Mesothelial cell of epicardium (in vitro differentiated cells): ENCODE data around the gene ZFYVE9. TPM values are rescaled to one million over a fixed set of nuclear protein-coding genes. Genes with fewer than 3 reads are reported as not detected.

Experiments used
- DNase-seq, 2 experiments: peaks; one replicate each; pipeline ENCODE4 v3.0.0; 2021; ENCODE audit warnings: low spot score in 2 of 2; ENCODE audit not compliant: unreplicated experiment in 2 of 2
- H3K27ac Mint-ChIP-seq: 2 replicates; pipeline ENCODE4 v1.8.0; 2021; ENCODE audit warnings: mixed read lengths
- H3K27me3 Mint-ChIP-seq: 2 replicates; pipeline ENCODE4 v1.8.0; 2021; ENCODE audit warnings: low read depth, mixed read lengths
- H3K36me3 Mint-ChIP-seq: 2 replicates; pipeline ENCODE4 v1.8.0; 2021; ENCODE audit warnings: mixed read lengths
- H3K4me1 Mint-ChIP-seq: 2 replicates; pipeline ENCODE4 v1.8.0; 2021; ENCODE audit warnings: mixed read lengths
- H3K4me3 Mint-ChIP-seq: 2 replicates; pipeline ENCODE4 v1.8.0; 2021; ENCODE audit warnings: mild to moderate bottlenecking, moderate library complexity, mixed read lengths
- H3K9me3 Mint-ChIP-seq: 2 replicates; pipeline ENCODE4 v1.8.0; 2021; ENCODE audit warnings: mixed read lengths
- CTCF ChIP-seq: fragments of 200-600 bp; sonication (generic); IDR thresholded peaks from one replicate; pipeline ENCODE4 v1.5.0; 2021; ENCODE audit warnings: antibody characterized with exemption; ENCODE audit not compliant: unreplicated experiment
- total RNA-seq: library from RNA; stranded (reverse); gene quantifications from 3 replicates; pipeline ENCODE4 v1.2.1, GENCODE V29; 2021

ZFYVE9 gene
- total RNA-seq, 1 donor from 2014 or later = 33.3 TPM

GRCh38 chr1:52386458-52386857 lies 244.6 kb downstream of the ZFYVE9 start:
- Mint-ChIP-seq H3K9me3 (no peaks in the 10 kb centered on the region), H3K27me3 (no peaks in the 10 kb centered on the region), H3K27ac (no peak overlapping the region), H3K36me3 (peaks cover 12% of the 10 kb centered on the region), H3K4me3 (no peak overlapping the region), H3K4me1 (no peaks in the 10 kb centered on the region)
- no peak for DNase-seq
- no peak for TF ChIP-seq CTCF

GRCh38 chr1:52393174-52393573 lies 251.3 kb downstream of the ZFYVE9 start:
- Mint-ChIP-seq H3K36me3 (peaks cover 17% of the 10 kb centered on the region), H3K27ac (no peak overlapping the region)

More at GRCh38 chr1:52393174-52393573, 251.3 kb downstream of the ZFYVE9 start:
- no peak for DNase-seq
- TF ChIP-seq CTCF = no peak
- no peaks in the 10 kb centered on the region for H3K4me1 Mint-ChIP-seq
- H3K4me3 Mint-ChIP-seq = no peak overlapping the region
- no peaks in the 10 kb centered on the region for H3K9me3 Mint-ChIP-seq
- H3K27me3 Mint-ChIP-seq = no peaks in the 10 kb centered on the region

Other genes with a start within 250 kb of the ZFYVE9 start
- gene RAB3B, start 151.4 kb upstream of the ZFYVE9 start, total RNA-seq = 3.8 to 4.0 TPM (median 3.9 TPM) in 3 replicates
- gene KTI12, start 108.3 kb upstream of the ZFYVE9 start, total RNA-seq = 8.2 to 9.4 TPM (median 8.5 TPM) in 3 replicates
- 46.7 to 53.9 TPM (median 47.8 TPM) in 3 replicates for gene TXNDC12, start 86.9 kb upstream of the ZFYVE9 start, total RNA-seq
- 74.0 to 78.1 TPM (median 76.3 TPM) in 3 replicates for gene BTF3L4, start 85.8 kb upstream of the ZFYVE9 start, total RNA-seq
- 33.2 to 33.4 TPM (median 33.2 TPM) in 3 replicates for gene CC2D1B, start 224.1 kb downstream of the ZFYVE9 start, total RNA-seq